Measurements from ENCODE around the gene HOXB5.

Gene HOXB5

DNA sequence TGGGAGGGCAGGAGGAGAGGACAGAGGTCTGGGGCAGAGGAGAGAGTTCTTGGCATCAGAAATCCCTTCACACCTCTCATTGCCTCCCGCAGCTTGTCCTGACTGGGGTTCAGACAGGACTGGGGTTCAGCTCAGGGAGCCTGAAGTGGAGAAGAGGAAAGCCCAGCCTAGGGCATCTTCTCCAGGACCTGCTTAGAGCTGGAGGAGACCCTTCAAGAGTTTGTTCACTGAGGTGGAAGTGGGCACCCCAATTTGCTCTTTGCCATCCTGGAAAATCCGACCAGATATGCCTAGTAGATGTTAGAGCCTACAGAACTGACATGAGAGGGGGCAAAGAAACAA lies 5.5 kb downstream of the HOXB5 start:
- DNase-seq = no peak

DNA sequence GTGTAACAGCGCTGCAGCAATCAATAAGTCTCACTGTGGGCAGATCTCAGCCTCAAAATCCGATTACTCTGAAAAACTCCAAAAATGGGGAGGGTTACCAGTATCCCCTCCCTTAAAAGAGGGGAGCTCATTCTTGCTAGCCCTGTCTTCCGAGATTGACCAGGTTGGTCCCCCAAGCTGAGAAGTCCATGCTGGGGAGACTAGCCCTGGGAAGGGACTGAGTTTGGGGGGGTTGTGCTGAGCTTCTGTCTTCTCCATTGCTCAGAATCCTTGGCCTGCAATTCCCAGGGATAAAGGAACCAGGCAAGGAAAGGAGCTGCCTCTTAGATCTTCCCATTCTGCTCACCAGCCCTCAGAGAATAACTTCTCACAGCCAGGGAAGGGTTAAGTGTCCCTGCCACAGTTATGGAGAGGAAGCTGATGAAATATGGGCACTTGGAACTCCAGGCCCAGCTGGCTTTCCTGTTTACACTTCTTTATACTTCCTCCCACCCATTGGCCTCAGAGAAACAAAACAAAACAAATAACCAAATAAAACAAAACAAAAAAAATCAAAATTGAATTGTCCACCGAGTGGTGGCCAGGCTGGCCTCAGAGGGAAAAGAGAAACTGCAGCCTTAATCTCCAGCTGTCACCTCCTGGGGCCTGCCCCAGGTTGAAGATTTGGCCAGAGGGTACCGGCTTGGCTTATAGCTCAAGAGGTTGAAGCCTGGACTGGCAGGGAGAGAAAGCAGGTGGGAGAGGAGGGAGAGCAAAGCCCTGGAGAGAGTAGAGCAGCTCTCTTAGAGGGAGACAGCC lies 6.1 kb downstream of the HOXB5 start:
- DNase-seq = no peak

DNA sequence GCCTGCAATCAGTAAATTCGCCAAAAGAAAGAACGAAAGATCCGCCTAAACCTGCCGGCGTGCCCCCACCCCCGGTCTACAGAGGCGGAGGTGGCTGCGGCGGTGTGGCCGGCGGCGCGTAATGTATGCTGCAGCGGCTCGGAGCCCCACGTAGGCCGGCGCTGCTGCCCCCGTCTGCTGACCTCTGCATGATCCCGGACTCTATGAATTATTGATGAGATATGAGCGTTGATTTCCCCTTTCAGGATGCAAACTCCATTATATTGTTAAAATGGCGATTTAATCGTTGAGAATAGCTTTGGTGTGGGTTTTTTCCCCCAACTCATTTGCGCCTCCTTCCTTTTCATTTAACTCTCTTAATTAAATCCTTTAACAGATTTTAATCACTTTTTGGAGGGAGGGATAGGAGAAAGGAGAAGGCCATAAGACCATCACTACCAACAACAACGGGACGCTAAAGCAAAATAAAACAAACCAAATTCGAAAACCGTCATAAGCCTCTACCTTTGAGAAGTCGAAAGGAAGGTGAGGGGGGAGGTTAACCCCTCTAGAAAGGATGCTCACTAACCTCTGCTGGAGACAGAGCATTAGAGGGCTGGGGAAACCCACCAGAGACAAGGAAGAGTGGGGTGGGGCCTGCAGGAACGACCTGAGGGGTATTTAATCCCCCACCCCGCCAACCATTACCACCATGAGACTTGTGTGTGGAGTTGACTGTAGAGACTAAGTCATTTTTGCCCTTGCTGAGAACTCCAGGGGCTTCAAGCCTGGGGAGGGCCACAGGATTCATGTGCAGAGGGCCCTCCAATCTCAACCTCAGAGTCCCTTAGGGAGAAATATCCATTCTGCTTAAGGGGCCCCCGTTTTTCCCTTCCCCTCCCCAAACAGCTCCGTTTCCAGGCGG lies 7.0 kb downstream of the HOXB5 start:
- no peak for DNase-seq

DNA sequence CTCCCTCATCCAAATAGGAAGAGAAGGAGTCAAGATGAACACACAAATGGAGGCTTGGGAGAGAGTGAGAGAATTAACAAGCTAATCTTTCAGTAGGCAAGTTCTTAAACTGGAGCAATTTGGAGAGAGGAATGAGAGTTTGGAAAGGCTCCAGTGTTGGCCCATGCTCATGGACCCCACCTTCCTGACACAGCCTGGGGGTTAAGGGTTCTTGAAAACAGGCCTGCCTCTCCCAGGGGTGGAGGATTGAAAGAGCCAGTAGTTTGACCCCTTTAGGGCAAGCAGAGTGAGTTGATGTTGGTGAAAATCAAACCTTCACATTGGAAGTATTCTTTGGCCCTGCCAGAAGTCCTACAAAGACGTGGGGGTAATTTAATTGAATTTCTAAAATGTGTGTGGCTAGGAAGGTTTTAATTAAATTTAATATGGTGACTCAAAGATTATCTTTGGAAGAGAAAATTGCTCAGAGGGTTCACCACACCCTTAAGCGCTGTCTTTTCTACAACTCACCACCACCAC lies 9.3 kb downstream of the HOXB5 start:
- no peak for DNase-seq

DNA sequence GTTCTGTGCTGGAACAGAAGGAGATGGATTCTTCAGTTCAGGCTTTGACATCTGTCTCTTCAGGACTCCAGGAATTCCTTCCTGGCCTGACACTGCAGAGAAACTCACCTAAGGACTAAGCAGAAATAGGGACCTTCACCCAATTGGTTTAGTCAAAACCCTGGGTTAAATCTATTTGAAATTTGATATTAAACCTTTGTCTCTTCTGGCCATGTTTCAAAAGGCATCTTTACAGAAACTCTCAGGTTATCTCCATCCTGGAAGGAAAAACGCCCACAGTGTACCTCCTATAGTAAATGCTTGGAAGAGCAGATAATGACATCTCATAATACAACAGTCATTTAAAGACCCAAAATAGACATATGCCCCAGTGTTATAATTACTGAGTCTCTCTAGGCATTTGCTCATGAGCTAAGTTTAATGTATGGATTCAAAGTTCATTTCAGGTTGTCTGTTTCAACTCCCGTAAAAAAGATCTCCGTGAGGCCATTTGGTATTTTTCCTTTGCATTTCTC lies 9.8 kb downstream of the HOXB5 start:
- DNase-seq = no peak

DNA sequence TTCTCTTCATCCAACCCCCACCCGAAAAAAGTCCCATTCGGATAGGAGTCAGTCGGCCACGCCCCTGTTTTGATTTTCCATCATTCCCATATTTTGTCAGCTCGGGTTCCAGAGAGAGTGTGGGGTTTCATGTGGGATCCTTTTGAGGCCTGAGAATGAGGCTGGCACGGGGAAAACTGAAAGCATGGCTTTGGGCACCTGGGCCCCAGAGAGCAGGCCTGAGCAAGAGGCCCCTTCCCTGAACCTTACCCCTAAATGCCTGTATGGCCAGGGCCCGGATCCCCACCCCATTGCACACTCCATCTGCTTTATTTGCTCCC lies 10.9 kb downstream of the HOXB5 start:
- DNase-seq = no peak

DNA sequence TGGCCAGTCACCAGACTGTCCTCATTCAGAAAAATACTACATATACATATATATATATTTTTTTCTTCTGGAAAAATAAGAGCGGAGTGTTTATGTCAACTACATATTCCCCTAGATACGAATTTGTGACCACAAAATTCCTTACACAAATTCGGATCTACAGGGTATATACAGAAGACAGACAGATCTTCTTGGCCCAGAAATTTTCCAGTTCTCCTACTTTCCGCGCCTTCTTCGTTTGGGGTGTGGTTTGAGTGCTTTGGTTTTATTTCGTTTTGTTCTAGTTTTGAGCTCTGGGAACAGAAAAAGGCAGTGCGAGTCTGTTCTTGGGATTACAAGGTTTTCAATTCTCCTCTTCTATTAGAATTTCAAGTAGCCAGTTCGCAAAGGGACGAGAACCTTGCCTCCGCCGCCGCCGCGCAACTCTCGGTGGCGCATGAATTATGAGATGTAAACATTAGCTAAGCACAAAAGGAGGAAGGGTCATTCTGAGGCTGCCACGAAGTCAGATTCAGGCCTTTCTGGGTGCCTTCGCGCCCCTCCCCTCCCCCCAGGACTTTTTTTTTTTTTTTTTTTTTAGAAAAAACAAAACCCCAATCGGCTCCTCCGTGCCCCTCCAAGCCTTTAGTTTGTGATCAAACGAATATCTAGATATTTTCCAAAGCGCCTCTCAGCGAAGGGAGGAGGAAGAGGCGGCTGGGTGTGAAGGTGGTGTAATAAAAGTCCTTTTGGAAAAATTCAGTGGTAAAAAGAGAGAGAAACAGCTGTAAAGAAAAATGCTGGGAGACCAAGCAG lies 13.6 kb downstream of the HOXB5 start:
- no peak for DNase-seq

DNA sequence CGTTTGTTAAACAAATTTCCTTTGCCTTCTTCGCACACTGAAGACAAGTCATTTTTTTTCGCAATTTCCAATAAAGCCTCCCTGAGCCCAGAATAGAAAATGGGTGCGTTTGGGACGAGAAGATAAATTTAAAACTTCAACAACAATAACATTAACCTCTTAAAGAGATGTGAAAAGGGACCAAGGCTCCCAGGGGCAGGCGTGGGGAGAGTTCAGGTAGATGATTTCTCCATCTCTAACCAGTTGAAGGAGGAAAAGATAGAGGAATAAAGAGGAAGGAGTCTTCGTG lies 14.2 kb downstream of the HOXB5 start:
- no peak for DNase-seq

DNA sequence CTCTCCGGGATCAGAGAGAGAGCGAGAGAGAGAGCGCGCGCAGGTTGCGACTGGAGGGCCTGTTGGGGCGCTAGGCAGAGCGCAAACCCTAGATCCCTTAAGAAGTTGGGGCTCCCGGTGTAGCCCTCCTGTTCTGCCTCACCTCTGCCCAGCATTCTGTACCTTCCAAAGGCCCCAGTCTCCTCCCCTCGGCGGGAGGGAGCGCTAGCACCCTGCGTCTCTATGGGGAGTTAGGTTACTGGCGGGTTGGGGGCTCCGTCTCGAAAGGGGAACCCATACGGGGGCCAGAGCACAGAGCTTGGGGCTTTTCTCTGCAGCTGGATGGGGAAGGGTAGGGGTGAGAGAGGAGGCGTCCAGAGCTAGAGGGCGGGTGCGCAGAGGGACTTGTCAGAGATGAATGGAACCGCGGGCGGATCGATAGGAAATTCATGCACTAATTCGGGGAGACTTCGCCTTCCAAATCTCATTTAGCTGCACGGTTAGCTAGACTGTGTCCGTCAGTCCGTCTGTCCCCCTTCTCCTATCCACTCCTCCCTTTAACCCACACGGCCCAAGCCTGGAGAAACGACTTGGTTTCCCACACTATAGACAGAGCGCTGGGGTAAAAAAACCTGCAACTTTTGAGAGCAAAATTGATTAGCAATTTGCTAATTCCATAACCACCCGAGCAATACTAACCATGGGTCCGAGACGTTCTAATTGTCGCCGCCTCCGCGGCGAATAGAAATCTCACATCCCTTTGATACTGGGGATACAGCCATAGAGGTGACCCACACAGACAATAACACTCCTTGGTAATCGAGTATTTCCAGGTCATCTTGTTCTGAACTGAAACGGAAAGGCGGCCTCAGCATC lies 14.7 kb downstream of the HOXB5 start:
- no peak for DNase-seq

DNA sequence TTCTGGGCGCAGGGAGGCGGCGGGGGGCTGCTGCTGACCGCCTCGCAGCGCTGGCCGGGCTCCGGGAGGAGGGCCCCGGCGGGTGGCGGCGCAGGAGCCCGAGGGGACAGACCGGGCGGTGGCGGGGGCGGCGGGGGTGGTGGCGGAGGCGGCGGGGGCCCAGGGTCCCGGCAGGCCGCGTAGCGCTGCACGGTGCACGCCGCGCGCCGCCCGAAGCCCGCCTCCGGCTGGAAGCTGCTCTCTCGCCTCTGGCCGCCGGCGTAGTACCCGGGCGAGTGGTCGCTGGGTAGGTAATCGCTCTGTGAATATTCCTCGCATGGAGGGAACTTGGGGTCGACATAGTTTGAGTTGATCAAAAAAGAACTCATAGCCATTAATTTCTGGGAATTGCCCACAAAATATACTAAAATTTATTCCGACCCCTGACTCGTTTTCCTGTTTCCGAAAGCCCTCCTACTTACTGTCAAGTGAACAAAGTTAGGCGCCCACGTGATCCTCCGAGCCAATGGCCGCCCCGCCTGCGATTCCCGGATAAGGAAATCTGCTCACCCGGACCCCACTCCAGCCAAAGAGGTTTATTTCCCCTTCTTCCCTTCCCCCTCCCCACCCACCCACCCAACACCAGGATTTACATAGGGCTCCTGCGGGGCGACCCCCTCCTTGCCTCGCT lies 15.5 kb downstream of the HOXB5 start, which contains the start of gene HOXB4:
TSS of gene HOXB4 (minus strand) at position 405 of the 670 bp plus-strand sequence. CDS start at position 374, 31 bp downstream.
- DNase-seq = no peak

DNA sequence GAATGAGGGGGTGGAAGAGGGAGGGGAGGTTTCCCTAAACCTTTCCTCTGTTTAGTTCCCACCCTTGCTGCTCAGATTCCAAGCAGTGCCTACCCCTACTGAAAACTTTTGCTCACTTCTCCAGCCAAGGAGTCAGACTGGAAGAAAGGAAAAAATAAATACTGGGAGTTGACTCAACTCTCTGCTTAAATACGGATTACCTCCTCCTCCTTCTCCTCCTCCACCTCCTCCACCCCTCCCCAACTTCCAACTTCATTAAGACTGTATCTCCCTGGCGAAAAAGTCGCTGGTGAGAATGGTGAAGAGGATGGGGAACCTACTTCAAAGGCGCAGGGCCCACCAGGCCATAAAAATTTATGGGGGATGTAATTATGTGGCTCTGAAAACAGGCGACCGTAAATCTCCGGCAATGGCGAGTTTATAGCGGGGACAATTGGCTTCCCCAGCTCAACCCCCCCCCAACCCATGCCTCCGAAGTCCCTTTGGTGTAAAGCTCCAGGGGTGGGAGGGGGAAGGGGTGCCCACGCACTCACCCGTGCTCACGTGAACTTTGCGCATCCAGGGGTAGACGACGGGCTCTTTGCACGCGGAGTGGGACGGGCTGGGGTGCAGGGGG lies 16.1 kb downstream of the HOXB5 start:
- DNase-seq = no peak

DNA sequence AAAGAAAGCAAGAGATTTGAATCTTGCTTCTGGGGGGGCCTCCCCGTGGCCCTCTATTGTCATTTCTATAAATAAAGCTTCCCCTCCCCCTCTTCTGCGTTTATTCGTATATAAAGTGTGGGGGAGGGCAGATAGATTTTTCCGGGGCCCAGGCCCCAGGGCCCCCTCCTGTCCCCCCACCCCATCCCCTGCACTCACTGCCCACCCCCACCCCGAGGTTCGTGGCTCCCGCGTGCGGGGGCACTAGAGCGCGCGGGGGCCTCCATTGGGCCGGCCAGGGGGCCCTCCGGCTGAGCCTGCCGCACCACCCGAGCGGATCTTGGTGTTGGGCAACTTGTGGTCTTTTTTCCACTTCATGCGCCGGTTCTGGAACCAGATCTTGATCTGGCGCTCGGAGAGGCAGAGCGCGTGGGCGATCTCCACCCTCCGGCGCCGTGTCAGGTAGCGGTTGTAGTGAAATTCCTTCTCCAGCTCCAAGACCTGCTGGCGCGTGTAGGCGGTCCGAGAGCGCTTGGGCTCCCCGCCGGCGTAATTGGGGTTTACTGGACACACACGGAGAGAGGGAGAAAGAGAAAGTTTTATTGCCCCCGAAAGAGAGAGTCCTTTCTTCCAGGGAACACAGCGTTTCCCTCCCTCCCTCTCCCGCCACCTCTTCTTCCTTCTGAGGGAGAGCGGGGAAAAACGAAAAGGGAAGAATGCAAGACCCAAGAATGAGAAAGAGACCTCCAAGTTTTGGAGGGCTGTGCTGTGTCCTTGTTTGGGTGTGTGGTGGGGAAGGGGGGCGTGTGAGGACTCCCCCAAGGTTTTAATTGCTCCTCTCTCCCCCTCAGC lies 16.9 kb downstream of the HOXB5 start:
- no peak for DNase-seq

DNA sequence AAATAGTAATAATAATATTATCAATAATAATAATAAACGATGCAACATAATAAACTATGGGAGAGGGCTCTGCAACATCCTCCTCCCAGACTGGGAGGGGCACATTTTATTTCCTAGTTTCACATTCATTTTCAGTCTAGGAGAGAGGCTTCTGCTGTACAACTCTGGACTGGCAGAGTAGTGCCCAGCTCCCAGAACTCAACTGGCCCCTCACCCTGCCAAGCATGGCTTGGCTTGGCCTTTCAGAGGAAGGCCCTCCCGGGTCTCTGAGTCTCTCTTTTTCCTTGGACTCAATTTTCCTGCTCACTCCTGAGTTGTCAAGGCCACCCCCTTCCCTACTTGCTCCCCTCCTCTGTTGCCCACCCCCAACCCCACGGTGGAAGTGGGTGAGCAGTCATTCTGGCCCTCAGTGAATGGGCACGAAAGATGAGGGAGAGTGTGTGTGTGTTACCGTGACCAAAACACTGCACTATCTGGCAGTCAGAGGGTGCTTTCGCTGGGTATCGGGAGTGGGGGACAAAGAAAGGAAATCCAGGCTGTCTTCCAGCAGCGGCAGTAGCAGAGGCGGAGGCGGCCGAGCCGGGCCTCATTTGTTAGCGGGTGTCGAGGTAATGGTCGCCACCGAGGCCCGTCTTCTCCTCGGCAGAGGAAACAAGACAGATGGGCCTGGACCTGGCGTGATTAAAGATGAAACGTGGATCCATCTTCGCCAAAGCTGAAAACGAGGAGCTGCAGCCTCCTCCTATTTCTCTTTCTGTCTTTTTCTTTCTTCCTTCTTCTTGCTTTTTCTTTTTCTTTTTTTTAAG lies 17.7 kb downstream of the HOXB5 start:
- DNase-seq = no peak

DNA sequence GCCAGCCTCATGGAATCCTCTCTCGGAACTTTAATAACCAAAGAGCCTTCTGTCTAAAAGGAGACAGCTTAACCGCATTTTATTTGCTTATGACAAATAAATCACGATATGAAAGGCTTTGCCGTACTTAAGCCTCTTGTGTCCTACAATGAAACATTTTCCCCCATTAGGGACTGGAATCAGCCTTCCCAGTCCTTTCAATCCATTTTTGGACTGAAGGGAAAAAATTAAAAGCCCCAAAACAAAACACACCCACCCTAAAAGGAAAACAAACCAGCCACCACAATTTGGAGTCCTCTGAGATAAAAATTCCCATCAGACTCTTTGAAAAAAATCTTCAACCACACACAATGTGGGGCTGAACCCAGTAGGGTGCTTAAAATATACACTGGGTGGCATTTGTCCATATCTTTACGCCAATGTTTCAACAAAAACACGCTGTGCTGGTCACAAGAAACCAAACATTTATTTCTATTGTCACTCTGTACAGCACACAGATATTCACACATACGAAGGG lies 18.5 kb downstream of the HOXB5 start:
- no peak for DNase-seq

DNA sequence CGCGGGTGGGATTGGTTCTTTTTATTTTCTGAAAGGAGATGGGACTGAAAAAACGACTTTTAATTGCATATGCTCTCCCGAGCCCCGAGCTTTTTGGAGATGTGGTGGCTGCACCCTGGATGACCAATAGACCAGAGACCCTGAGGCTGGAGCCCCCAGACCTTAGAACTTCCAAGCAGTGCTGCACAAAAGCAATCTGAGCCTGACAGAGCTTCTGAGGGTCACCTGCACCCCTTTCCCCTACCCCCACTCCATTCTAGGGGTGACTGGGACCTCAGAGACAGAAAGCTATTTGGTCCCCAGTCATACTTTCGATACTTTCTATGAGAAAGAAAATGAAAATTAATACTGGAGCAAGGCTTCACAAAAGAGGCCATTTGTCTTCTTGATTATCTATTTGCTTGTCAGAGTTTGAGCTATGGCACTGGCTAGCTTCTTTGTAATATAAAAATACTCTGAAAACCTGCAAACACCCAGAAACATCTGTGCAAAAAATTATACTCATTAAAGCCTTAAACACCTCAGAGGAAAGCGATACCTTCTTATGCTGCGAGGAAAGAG lies 19.0 kb downstream of the HOXB5 start:
- DNase-seq = no peak

DNA sequence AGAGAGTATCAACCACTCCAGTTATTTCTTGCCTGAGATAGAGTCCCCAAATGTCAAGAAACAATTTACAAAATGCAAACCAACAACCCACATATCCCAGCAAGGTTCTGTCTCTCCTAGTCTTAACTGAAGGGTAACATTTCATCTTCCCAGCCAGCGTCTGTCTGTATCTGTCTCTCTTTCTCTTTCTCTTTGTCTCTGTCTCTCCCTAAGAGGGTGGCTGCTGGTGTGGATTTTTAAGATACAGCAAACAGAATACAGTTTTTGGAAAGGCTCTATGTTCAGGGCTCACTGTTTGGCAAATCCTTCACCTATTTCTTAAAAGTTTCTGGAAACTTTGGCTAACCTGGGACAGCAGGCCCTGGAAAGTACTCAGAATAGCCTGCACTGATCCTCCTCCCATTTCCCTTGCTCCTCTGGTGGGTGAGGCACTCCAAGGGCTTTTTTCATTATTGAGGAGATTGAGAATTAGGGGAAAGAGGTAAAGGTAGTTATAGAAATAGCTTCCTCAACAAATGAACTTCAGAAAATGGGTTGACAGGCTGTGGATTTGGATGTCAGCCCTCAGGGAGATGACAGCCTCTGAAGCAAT lies 21.7 kb downstream of the HOXB5 start:
- no peak for DNase-seq

DNA sequence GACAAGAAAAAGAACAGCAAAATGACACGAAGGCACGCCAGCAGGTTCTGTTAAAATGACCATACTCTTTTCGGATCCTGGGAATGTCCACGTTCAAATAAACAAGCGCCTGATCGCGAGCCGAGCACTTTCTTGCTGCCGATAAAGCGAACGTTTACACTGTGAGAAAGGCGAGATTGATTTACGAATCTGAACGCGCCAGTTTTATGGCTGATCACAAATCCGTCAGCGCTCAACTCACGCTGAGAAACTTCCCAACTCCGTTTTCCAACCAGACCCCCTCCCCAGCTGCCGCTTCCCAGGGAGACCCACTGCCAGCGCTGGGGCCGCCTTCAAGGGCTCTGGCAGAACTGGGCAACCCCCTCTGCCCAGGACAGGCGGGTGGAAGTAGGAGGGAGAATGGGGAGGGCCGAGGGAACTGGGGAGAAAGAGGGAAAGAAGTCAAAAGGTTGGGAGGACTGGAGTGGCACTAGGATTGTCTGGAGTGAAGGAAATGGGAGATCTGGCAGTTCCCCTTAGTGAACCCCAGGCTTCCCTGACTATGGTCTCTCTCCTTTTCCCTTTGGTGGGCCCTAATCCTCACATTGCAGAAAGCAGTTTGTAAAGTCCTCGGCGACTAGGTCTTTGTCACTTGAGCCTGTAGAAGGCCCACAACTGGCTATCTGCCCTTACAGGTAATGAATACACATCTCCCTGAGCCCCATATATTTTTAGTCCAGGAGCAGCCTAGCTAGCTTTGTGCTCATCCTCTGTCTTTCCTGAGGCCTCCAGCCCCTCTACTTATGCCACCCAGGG lies 22.4 kb downstream of the HOXB5 start:
- DNase-seq = no peak
